Neural crest cell (in vitro differentiated cells): ENCODE results near the gene NCS1. TPM values are rescaled to one million over a fixed set of nuclear protein-coding genes. Genes with fewer than 3 reads are reported as not detected.

Source experiments
- DNase-seq: peaks from one replicate; pipeline ENCODE4 v3.0.0; 2021; ENCODE audit warnings: low read depth, mixed read lengths, low spot score
- H3K27ac Mint-ChIP-seq: one replicate; pipeline ENCODE4 v1.8.0; 2021; ENCODE audit warnings: mild to moderate bottlenecking, mixed read lengths; ENCODE audit not compliant: unreplicated experiment
- H3K27me3 Mint-ChIP-seq: 2 replicates; pipeline ENCODE4 v1.8.0; 2021; ENCODE audit warnings: low read depth, mild to moderate bottlenecking, mixed read lengths
- H3K36me3 Mint-ChIP-seq: 2 replicates; pipeline ENCODE4 v1.8.0; 2021; ENCODE audit warnings: low read depth, mild to moderate bottlenecking, mixed read lengths
- H3K4me1 Mint-ChIP-seq: 2 replicates; pipeline ENCODE4 v1.8.0; 2021; ENCODE audit warnings: mixed read lengths
- H3K4me3 Mint-ChIP-seq: one replicate; pipeline ENCODE4 v1.8.0; 2021; ENCODE audit warnings: mild to moderate bottlenecking, mixed read lengths
- H3K9me3 Mint-ChIP-seq: 2 replicates; pipeline ENCODE4 v1.8.0; 2021; ENCODE audit warnings: mixed read lengths
- total RNA-seq: library from RNA; stranded (reverse); gene quantifications from 2 replicates; pipeline ENCODE4 v1.2.1, GENCODE V29; 2021
- TF ChIP-seq, protein P1 (sequence below): fragments of 200-600 bp; sonication (generic); conservative IDR thresholded peaks from 2 replicates; pipeline ENCODE4 v1.5.0; 2021; ENCODE audit warnings: antibody characterized with exemption, mild to moderate bottlenecking

NCS1 gene
- total RNA-seq, 1 donor from 2014 or later = 60.1 TPM

DNA sequence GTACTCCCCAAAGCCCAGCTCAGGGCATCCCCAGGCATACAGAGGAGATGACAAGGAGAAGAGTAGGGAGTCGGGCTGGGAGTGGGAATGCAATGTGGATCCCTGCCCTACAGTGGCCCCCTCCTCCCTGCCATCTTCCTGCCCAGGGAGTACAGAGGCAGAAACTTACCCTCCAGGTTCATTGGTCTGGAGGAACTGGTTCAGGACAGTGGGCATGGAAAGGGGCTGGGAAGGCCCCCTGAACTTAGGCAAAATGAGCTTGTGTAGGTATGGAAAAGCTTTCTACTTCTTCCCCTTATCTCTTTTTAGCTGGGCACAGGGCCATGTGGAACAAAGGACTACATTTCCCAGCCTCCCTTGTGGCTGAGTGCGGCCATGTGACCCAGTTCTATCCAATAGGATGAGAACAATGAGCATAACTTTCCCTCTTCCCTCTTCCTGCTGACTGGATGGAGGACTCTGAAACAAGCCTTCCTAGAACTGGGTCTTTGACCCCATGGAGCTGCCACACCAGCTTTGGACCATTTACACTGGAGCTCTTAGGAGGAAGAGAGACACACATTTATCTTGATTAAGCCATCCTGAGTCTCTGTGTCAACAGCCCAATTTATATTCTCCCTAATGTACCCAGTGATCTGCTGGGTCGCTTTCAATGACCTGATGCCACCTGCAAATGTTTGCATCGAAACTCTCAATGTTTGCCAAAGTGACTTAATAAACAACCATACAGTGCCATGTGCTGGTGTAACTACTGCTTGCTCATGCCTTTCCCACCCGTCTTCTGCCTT, 68.4 kb downstream of the NCS1 start:
- Mint-ChIP-seq H3K4me3 (peak overlapping the region; percentile 31), H3K36me3 (no peaks in the 10 kb centered on the region), H3K27me3 (peaks cover 4% of the 10 kb centered on the region), H3K27ac (no peak overlapping the region), H3K4me1 (peaks cover 26% of the 10 kb centered on the region), H3K9me3 (no peaks in the 10 kb centered on the region)
- peak; percentile 33 for DNase-seq
- TF ChIP-seq, protein P1, sequence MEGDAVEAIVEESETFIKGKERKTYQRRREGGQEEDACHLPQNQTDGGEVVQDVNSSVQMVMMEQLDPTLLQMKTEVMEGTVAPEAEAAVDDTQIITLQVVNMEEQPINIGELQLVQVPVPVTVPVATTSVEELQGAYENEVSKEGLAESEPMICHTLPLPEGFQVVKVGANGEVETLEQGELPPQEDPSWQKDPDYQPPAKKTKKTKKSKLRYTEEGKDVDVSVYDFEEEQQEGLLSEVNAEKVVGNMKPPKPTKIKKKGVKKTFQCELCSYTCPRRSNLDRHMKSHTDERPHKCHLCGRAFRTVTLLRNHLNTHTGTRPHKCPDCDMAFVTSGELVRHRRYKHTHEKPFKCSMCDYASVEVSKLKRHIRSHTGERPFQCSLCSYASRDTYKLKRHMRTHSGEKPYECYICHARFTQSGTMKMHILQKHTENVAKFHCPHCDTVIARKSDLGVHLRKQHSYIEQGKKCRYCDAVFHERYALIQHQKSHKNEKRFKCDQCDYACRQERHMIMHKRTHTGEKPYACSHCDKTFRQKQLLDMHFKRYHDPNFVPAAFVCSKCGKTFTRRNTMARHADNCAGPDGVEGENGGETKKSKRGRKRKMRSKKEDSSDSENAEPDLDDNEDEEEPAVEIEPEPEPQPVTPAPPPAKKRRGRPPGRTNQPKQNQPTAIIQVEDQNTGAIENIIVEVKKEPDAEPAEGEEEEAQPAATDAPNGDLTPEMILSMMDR = no peak

DNA sequence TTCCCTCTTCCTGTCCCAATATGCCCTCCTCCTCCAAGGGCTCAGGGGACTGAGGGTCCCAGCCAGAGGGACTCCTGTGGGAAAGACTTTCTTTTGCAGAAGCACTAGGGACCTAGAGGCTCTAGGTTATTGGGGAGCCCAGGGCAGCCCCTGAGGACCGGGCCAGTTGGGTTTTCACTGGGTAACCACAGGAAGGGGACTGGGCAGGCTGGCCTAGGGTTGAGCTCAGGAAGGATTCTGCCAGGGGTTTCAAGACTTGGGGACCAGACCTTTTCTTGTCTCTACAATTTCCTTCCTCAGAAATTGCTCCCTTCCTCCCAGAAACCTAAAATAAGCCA, 69.0 kb downstream of the NCS1 start:
- Mint-ChIP-seq H3K9me3 (no peaks in the 10 kb centered on the region), H3K27ac (no peak overlapping the region), H3K27me3 (peaks cover 4% of the 10 kb centered on the region), H3K36me3 (no peaks in the 10 kb centered on the region), H3K4me1 (peaks cover 21% of the 10 kb centered on the region), H3K4me3 (no peak overlapping the region)
- no peak for DNase-seq
- TF ChIP-seq, protein P1 = no peak

DNA sequence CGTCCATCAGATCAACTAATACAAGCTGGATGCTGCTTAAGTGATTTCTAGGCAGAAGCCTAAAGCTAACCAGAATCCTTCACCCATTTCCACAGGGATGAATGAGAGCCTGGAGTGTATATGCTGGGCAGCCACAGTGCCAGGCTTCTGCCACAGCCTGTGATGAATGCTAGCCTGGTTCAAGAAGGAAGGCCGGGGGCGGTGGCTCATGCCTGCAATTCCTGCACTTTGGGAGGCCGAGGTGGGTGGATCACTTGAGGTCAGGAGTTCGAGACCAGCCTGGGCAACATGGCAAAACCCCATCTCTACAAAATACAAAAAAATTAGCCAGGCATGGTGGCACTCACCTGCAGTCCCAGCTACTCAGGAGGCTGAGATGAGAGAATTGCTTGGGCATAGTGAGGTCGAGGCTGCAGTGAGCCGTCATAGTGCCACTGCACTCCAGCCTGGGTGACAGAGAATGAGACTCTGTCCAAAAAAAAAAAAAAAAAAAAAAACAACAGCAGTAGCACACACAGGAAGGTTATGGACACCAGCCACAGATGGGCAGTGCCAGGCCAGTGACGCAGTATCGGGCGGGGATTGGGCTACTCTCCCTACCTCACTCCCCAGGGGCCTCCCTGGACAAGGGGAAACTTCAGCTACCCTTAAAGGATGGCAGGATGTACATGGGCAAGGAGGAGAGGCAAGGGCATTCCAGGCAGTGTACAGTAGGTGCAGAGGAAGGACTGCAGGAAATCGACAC, 70.2 kb downstream of the NCS1 start:
- H3K27ac Mint-ChIP-seq = no peak overlapping the region
- no peak overlapping the region for H3K4me3 Mint-ChIP-seq
- peaks cover 4% of the 10 kb centered on the region for H3K27me3 Mint-ChIP-seq
- H3K9me3 Mint-ChIP-seq = no peaks in the 10 kb centered on the region
- H3K36me3 Mint-ChIP-seq = no peaks in the 10 kb centered on the region
- H3K4me1 Mint-ChIP-seq = peaks cover 17% of the 10 kb centered on the region
- no peak for DNase-seq
- TF ChIP-seq, protein P1 = no peak

DNA sequence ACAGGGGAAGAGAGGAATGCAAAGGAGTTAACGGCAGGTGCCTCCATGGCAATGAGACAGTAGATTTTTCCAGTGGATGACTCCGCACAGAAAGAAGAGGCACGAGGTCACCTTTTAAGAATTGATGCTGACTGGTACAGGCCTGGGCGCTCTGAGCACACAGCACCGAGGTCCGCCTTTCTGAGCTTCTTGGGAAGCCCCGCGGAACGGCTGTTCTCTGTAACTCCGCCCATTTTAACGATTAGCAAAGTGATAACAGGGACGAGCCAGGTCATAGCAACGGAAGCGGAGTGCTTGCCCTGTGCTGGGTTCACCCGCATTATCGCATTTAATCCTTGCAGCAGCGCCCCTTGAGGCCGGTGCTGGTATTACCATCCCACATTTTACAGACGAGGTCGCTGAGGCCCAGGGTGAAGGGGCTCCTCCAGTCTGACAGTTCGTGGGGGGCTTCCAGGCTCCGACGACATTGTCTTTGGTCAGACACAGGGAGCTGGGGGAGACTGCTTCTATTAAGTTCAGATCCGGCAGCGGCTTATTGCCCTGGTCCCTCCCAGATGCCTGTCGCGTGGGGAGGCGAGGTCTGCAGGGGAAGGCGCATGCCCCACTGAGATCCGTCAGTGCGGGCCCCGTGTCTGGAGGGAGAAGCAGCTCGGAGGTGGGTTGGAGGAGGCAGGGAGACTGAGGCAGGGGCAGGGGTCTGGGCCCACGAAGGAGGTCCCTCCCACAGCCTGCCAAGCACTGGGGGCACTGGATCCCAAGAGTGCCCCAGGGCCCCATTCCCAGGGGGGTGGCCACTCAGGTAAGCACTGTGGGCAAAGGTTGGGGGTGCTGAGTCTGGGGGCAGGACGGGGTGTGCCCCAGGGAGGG, 71.0 kb downstream of the NCS1 start:
- Mint-ChIP-seq H3K27me3 (peaks cover 4% of the 10 kb centered on the region), H3K27ac (no peak overlapping the region), H3K4me3 (peak overlapping the region; percentile 39), H3K9me3 (no peaks in the 10 kb centered on the region), H3K36me3 (no peaks in the 10 kb centered on the region), H3K4me1 (peaks cover 17% of the 10 kb centered on the region)
- TF ChIP-seq, protein P1 = peak; percentile 88
- peak; percentile 92 for DNase-seq

DNA sequence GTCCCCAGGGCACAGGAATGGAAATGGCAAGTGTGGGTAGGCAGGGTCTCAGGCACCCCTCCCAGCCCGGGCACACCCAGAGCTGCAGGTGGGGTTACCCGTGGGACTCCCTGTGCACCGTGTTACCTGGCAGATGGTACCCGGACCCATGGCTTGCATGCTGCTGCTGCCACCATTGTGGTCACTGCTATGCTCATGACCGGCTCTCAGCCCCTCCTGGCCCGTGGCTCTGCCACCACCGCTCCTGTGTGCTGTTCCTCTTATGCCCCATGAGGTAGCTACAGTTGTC, 71.6 kb downstream of the NCS1 start:
- H3K27ac Mint-ChIP-seq = no peak overlapping the region
- peaks cover 17% of the 10 kb centered on the region for H3K4me1 Mint-ChIP-seq
- TF ChIP-seq, protein P1 = no peak
- no peaks in the 10 kb centered on the region for H3K9me3 Mint-ChIP-seq
- H3K4me3 Mint-ChIP-seq = no peak overlapping the region
- H3K27me3 Mint-ChIP-seq = peaks cover 4% of the 10 kb centered on the region
- H3K36me3 Mint-ChIP-seq = no peaks in the 10 kb centered on the region
- DNase-seq = no peak
